ENCODE results near the gene OXLD1.
"Not testable (repeated sequence)": the region's sequence is repeated elsewhere in the genome, so short reads cannot be mapped to it uniquely, and the experiment has no call there.

The OXLD1 gene

DNA sequence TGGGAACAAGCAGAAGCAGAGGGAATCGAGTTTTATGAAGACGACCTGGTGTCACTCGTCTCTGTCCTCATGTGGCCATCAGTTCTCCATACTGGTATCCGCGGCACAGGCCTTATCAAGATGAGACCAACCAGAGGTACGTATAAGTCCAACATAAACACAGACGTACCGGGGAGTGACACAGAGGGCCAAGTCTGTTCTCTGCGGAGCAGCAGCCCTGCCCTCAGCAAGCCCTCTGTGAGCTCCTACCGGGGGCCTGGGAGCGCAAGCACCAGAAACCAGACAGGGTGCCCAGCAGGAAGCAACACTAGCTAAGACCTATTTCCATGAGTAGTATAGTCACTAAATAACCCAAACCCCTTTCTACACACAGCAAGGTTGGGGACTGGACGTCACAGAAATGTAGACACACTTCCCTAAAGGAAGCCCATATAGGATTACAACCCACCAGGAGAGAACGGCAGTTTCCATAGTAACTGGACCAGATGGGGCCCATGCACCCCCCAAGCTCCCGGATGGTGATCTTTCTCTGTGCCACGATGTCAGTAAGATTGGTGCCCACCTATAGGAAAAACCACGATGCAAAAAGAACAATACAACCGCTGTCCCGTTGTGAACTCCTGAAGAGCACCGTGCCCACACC, 16.3 kb upstream of the OXLD1 start:
- DNase-seq: no peak

- no peak for DNase-seq
Observed at GRCh38 chr17:81681672-81682071, 15.3 kb upstream of the OXLD1 start.

- DNase-seq: no peak
Observed at GRCh38 chr17:81680150-81680549, 13.7 kb upstream of the OXLD1 start.

GRCh38 chr17:81676906-81677305, 10.5 kb upstream of the OXLD1 start:
- DNase-seq: no peak

- DNase-seq: not testable (repeated sequence)
Observed at GRCh38 chr17:81675515-81676221, 9.3 kb upstream of the OXLD1 start.

DNA sequence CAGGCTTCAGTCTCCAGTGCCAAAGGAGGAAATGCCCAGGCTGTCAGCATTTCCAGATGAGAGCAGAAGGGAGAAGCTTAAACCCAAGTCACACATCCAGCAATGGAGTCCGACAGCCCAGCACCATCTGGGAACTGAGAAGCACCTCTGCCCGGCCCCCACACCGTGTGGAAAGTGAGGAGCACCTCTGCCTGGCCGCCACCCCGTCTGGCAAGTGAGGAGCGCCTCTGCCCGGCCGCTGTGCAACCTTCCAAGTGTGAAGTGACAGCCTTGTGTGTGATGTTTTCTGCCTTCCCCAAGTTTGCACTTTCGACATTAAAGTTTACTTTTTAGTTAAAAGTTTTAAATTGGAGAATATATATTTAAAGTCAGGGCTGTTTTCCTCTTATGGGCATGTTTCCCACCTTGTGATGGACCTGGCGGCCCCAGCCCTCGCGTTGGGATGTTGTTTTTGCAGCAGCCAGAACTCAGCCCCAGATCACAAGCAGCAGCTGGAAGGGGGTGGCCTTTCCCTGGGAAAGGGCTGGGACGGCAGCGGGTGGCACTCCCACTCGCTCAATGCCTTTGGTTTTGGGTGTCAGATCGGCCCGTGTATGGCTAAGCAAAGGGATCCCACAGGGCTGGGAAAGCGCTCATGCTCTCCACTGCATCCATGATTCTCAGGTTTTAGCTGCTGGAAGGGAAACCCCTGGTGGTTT, 7.3 kb upstream of the OXLD1 start:
- no peak for DNase-seq

DNA sequence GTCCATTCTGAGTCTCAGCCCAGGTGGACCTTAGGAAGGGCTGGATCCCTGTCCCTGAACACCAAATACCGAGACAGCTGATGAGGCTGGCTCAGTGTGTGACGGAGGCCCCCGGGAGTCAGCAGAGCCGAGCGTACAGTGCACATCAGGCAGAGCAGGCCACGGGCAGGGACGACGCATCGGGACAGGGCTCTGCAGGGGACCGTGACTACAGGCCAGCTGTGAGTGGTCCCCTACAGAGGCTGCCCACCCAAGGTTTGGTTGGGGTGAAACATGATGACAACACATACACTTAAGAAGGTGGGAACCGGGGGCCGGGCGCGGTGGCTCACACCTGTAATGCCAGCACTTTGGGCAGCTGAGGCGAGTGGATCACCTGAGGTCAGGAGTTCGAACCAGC, 6.5 kb upstream of the OXLD1 start:
- no peak for DNase-seq

GRCh38 chr17:81672504-81672903, 6.1 kb upstream of the OXLD1 start:
- DNase-seq: no peak

- no peak for DNase-seq
Observed at GRCh38 chr17:81667754-81668153, 1.3 kb upstream of the OXLD1 start.

GRCh38 chr17:81666092-81666341, 388 bp downstream of the OXLD1 start:
- no peak for DNase-seq

- DNase-seq: no peak
Observed at GRCh38 chr17:81665205-81666091, 957 bp downstream of the OXLD1 start.

- no peak for DNase-seq
Observed at GRCh38 chr17:81664051-81664470, 2.3 kb downstream of the OXLD1 start.

- DNase-seq: no peak
Observed at GRCh38 chr17:81662002-81662401, 4.4 kb downstream of the OXLD1 start.

DNA sequence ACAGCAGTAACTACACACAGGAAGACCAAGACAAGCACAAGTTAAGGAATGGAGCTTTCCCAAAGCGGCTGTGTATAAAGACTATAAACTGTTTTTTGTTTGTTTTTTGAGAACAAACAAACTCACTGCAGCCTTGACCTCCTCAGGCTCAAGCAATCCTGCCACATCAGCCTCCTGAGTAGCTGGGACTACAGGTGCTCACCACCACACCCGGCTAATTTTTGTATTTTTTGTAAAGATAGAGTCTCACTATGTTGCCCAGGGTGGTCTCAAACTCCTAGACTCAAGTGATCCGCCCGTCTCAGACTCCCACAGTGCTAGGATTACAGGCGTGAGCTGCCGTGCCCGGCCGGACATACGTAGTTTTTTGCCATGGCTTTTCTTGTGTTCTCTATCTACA, 6.0 kb downstream of the OXLD1 start:
- no peak for DNase-seq

DNA sequence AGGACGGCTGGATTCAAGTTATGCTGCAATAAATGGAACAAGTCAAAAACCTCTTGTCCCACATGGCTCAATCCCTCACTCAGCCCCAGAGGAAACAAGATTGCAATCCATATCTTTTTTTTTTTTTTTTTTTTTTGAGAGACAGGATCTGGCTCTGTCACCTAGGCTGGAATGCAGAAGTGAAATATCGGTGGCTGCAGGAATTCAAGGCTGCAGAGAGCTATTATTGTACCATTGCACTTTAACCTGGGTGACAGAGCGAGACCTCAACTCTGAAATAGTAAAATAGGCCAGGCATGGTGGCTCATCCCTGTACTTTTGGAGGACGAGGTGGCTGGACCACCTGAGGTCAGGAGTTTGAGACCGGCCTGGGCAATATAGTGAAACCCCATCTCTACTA, 7.4 kb downstream of the OXLD1 start:
- DNase-seq: no peak

DNA sequence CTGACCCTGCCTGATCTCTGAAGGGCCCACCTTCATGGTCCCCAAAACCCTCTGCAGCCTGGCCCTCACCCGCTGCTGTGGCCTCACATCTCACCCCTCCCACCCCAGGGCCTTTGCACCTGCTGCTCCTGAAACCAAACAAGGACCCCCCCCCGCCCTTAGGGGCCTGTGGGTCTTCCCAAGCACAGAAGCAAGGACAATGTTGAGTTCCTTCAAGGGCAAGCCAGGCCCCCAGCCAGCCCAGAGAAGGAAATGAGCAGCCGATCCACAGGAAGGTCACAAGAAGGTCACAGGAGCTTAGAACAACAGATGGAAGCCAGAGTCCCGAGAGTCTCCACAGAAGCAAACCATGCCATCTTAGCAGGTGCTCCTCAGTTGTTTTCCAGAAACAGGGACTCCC, 9.6 kb downstream of the OXLD1 start:
- no peak for DNase-seq

DNA sequence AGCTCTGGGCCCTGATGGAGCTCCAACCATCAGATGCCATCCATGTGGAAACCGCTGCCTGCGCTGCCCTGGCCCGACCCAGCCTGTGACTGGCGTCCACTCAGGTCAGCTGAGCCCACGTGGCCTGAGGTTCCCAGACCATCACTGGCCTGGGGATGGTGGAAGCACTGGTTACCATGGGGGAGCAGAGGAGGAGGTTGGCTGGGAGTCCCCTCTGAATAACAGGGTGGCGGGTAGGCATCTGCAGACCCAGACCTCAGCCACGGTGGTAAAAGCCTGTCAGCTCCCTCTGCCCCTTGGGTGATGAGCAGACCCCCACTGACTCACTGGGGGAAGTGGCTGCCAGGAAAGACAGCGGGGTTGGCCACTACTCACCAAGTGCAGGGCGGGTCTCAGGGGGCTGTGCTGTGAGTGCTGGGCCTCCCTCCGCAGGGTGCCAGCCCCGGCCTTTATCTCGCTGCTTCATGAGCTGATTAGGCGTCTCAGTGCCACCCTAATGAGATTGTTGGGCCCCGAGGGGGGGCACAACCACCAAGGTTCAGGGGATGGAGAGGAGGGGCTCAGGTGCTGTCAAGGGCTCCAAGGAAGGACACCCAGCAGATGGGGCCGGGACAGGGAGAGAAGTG, 10.2 kb downstream of the OXLD1 start, which contains the start of gene PDE6G:
Gene PDE6G, minus strand, starts transcription at position 425 of the 626 bp plus-strand sequence. CDS start 3,237 bp downstream, outside the sequence.
- no peak for DNase-seq

DNA sequence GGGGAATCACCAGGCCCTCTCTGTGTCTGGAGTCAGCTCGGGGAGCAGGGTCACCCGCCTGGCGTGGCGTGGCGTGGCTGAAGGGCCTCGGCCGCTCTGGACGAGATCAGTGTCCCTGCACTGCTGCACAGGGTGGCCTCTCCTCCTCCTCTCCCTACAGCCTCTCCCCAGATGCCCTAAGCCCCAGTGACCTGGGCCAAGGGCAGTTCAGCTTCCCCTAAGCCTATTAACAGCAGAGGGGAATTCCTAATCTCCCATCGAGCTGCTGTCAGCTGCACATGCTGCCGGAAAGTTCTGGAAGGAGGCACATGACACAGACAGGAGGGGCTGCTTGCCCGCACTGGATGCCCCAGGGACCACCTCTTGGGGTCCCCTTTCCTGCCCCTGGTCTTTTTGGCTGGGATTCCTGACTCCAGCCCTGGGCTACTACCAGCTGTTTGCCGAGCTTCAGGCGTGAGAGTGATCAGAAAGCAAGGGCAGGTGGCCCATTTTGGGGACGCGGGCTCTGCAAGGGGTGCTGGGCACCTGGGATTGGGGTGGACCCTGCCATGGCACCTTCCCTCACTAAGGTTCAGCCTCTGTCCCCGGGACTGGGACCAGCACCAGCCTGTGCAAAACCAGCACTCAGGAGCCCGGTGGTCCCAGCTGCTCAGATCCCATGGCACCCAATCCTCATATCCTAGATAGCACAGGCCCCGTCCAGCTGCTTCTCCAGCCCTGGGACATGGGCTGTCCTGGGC, 10.9 kb downstream of the OXLD1 start:
- DNase-seq: no peak

- DNase-seq: no peak
Observed at GRCh38 chr17:81652906-81653771, 13.3 kb downstream of the OXLD1 start.

GRCh38 chr17:81651692-81652091, 14.7 kb downstream of the OXLD1 start:
- DNase-seq: no peak

DNA sequence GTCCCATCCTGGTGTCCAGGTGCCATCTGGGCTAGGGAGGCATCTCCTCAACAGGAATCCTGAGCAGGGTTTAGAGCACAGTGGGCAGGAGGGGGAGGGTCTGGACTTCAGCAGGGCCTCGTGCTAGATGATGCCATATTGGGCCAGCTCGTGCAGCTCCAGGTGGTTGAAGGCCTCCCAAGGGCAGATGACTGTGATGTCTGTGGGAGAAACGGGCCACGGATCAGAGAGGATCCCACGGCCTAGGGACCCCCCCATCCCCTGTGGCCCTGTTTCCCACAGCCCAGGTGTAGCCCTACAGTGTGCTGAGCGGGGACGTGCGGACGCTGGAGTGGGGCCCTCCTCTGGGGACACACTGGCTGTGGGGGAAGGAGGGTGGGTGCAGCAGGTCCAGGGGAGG, 15.5 kb downstream of the OXLD1 start:
- DNase-seq: no peak

Measured in DMS79 (cell line).